ENCODE results near the gene TRPV2. TPM values are rescaled to one million over a fixed set of nuclear protein-coding genes. Genes with fewer than 3 reads are reported as not detected.

Gene TRPV2
- total RNA-seq, 1 donor from 2014 or later: 2.1 TPM

DNA sequence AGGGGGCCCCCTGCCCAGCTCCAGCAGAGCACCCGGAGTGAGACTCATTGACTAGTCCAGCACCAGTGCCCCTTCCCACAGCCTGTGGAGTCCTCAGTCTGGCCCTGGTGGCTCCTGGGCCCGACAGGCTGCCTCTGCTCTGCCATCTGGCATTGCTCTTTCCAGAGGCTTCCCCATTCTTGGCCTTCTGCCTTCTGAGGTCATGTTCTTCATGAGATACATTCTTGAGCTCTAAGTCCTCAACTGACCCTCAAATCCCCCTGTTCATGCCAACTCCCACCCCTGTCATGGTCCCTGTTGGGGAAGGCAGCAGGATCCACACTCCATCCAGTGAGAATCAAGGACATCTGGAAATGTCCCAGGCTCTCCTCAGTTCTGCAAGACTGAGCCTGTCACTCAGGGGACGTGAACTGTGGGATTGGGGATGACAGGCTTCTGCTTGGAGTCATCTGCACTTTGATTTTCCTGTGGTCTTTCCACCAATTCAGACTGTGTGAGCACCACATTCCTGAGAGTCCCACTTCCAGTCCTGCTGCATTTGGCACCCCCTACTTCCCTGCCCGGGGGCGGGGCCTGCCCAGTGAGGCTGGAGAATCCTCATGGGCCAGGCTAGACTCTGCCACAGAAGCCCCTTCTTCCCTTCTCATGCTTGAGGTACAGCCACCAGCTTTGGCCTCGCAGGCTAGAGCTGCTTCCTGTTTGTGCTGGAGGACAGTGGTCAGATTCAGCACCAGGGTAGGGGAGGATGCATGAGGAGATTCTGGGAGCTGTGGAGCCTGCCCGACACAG lies 2.7 kb downstream of the TRPV2 start:
- DNase-seq (ENCODE audit: low spot score in 2 of 2, unreplicated experiment in 2 of 2): no peak
- Mint-ChIP-seq H3K9me3 (no peaks in the 10 kb centered on the region), H3K27me3 (ENCODE audit: low read depth) (no peaks in the 10 kb centered on the region), H3K4me3 (no peak overlapping the region), H3K4me1 (peaks cover 24% of the 10 kb centered on the region), H3K36me3 (no peaks in the 10 kb centered on the region), H3K27ac (no peak overlapping the region)
- TF ChIP-seq, protein P1, sequence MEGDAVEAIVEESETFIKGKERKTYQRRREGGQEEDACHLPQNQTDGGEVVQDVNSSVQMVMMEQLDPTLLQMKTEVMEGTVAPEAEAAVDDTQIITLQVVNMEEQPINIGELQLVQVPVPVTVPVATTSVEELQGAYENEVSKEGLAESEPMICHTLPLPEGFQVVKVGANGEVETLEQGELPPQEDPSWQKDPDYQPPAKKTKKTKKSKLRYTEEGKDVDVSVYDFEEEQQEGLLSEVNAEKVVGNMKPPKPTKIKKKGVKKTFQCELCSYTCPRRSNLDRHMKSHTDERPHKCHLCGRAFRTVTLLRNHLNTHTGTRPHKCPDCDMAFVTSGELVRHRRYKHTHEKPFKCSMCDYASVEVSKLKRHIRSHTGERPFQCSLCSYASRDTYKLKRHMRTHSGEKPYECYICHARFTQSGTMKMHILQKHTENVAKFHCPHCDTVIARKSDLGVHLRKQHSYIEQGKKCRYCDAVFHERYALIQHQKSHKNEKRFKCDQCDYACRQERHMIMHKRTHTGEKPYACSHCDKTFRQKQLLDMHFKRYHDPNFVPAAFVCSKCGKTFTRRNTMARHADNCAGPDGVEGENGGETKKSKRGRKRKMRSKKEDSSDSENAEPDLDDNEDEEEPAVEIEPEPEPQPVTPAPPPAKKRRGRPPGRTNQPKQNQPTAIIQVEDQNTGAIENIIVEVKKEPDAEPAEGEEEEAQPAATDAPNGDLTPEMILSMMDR (IDR thresholded peaks at IDR 0.05; ENCODE audit: unreplicated experiment): no peak

DNA sequence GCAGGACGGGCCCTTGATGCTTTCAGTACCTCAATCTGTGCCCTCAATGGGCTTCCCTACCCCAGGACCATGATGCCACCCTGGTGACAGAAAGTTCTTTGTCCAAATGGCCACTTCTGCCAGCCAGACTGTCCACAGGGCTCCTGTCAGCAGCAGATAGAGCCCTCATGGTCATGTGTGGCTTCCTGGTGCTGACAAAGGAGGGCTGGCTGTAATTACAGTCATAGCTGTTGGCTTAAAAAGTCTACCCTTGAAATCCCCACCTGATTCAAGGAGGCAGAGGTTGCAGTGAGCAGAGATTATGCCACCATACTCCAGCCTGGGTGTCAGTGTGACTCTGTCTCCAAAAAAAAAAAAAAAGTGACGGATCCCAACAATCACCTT lies 3.3 kb downstream of the TRPV2 start:
- no peaks in the 10 kb centered on the region for H3K27me3 Mint-ChIP-seq (ENCODE audit: low read depth)
- no peaks in the 10 kb centered on the region for H3K9me3 Mint-ChIP-seq
- peaks cover 24% of the 10 kb centered on the region for H3K4me1 Mint-ChIP-seq
- H3K36me3 Mint-ChIP-seq: no peaks in the 10 kb centered on the region
- TF ChIP-seq, protein P1 (IDR thresholded peaks at IDR 0.05; ENCODE audit: unreplicated experiment): no peak
- no peak overlapping the region for H3K4me3 Mint-ChIP-seq
- H3K27ac Mint-ChIP-seq: peak overlapping the region; percentile 90
- DNase-seq (ENCODE audit: low spot score in 2 of 2, unreplicated experiment in 2 of 2): no peak

DNA sequence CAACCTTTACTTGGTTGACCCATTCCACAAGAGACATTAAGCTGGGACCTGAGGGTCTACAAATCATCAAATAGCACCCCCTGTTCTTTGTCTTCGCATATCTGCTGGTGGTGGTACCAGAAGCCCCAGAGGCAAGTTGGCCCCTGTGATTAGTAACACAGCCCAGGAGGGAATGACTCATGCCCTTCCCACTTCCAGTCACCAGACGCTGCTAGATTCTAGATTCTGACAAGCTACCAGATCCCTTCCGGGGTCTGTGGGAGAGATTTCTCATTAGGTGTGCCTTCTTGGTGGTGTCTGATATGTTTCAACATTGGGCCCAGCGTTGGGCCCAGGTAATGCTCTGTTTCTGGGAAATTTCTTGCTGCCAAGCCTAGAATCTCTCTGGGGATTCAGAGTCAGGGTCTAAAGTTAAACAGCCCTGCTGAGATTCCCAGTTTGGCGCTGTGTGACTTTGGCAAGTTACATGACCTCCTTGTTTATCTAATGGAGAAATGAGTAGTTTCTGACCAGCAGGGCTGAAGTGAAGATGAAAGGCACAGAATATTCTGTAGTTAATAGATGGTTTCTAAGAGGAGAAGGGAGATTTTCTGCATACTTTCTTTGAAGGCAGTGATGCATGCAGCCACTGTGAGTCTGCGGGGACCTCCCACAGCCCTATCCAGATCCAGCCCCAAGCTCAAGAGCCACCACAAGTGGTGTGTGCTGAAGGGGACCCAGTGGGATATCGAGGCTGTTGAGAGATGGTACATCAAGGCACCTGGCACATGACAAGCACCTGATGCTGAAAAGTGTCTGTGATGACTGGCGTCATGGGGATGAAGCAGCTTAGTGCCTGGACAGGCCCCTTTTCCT lies 3.9 kb downstream of the TRPV2 start:
- Mint-ChIP-seq H3K9me3 (no peaks in the 10 kb centered on the region), H3K27me3 (ENCODE audit: low read depth) (no peaks in the 10 kb centered on the region), H3K4me3 (no peak overlapping the region), H3K4me1 (peaks cover 24% of the 10 kb centered on the region), H3K36me3 (no peaks in the 10 kb centered on the region), H3K27ac (peak overlapping the region; percentile 90)
- DNase-seq (ENCODE audit: low spot score in 2 of 2, unreplicated experiment in 2 of 2): no peak
- TF ChIP-seq, protein P1 (IDR thresholded peaks at IDR 0.05; ENCODE audit: unreplicated experiment): no peak

DNA sequence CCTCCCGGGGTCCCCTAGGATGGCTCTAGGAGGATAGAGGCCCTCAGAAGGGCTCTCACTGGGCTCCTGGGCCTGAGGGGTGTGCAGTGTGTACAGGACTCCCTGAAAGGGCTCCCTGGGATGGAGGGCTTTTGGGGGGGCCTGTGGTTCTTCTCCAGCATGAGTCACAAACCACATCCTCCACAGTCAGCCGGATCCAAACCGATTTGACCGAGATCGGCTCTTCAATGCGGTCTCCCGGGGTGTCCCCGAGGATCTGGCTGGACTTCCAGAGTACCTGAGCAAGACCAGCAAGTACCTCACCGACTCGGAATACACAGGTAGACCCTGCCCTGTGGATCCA lies 4.5 kb downstream of the TRPV2 start:
- Mint-ChIP-seq H3K27ac (no peak overlapping the region), H3K4me3 (no peak overlapping the region), H3K36me3 (no peaks in the 10 kb centered on the region), H3K4me1 (peaks cover 24% of the 10 kb centered on the region), H3K9me3 (no peaks in the 10 kb centered on the region), H3K27me3 (ENCODE audit: low read depth) (no peaks in the 10 kb centered on the region)
- TF ChIP-seq, protein P1 (IDR thresholded peaks at IDR 0.05; ENCODE audit: unreplicated experiment): no peak
- DNase-seq (ENCODE audit: low spot score in 2 of 2, unreplicated experiment in 2 of 2): no peak

DNA sequence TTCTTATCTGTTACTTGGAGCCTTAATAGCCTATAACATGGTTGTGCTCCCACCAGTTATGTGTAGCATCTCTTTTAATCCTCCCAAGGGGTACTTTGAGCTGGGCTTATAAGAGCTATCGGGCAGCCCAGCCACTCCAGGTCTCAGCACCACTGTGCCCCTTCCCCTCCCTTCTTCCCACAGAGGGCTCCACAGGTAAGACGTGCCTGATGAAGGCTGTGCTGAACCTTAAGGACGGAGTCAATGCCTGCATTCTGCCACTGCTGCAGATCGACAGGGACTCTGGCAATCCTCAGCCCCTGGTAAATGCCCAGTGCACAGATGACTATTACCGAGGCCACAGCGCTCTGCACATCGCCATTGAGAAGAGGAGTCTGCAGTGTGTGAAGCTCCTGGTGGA lies 7.0 kb downstream of the TRPV2 start:
- H3K9me3 Mint-ChIP-seq: no peaks in the 10 kb centered on the region
- H3K4me3 Mint-ChIP-seq: no peak overlapping the region
- DNase-seq (ENCODE audit: low spot score in 2 of 2, unreplicated experiment in 2 of 2): no peak
- peaks cover 17% of the 10 kb centered on the region for H3K4me1 Mint-ChIP-seq
- no peaks in the 10 kb centered on the region for H3K27me3 Mint-ChIP-seq (ENCODE audit: low read depth)
- TF ChIP-seq, protein P1 (IDR thresholded peaks at IDR 0.05; ENCODE audit: unreplicated experiment): no peak
- no peaks in the 10 kb centered on the region for H3K36me3 Mint-ChIP-seq
- H3K27ac Mint-ChIP-seq: no peak overlapping the region
